GM19351 (cell line): ENCODE measurements around the gene CLEC18C.
"Not testable (repeated sequence)": the region's sequence is repeated elsewhere in the genome, so short reads cannot be mapped to it uniquely, and the experiment has no call there.

Experiments
- ATAC-seq: cut with Tn5 transposase; IDR thresholded peaks from one replicate; pipeline ENCODE4 v1.9.1; 2021; ENCODE audit warnings: mild to moderate bottlenecking, moderate library complexity; ENCODE audit not compliant: unreplicated experiment

Gene CLEC18C

DNA sequence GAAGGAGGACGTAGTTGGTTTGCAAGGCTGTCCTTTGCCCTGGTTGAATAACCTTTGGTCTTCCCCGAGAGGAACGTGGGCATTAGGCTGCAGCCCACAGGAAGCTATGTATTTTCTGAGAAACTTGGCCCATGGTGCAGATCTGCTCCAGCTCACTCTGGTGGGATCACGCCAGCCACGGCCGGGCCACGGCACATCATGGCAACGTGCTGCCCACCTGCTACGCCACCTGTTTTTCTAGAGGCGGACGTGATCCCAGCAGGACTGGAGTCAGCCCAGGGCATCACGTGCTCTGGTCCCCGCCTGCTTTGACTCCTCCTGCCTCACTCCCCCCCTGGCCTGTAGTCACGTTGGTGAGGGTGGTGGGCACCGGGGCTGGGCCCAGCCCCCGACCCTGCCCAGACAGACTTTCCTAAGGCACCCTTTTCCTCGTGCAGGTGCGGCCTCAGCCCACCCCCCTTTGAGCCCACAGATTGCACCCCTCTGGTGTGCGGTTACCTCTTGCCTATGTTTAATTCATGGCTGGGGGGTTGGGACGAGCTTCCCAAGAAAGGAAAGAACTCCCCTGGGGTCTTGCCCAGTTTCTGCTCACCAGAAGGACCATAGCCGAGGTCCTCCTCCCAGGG lies at the start of gene CLEC18C:
TSS of gene CLEC18C (plus strand) at position 576 of the 626 bp plus-strand sequence. CDS start 492 bp downstream, outside the sequence.
- not testable (repeated sequence) for ATAC-seq

DNA sequence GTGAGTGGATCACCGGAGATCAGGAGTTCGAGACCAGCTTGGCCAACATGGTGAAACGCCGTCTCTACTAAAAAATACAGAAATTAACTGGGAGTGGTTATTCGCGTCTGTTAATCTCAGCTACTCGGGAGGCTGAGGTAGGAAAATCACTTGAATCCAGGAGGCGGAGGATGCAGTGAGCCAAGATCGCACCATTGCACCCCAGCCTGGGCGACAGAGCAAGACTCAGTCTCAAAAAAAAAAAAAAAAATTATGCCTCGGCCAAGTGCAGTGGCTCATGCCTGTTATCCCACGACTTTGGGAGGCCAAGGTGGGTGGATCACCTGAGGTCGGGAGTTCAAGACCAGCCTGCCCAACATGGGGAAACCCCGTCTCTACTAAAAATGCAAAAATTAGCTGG lies 49.8 kb upstream of the CLEC18C start:
- not testable (repeated sequence) for ATAC-seq

DNA sequence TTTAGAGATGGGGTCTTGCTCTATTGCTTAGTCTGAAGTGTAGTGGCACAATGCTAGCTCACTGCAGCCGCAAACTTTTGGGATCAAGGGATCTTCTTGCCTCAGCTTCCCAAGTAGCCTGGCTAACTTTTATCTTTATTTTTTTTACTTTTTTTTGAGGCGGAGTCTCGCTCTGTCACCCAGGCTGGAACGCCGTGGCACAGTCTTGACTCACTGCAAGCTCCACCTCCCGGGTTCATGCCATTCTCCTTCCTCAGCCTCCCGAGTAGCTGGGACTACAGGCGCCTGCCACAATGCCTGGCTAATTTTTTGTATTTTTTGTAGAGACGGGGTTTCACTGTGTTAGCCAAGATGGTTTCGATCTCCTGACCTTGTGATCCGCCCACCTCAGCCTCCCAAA lies 47.4 kb upstream of the CLEC18C start:
- ATAC-seq: not testable (repeated sequence)

DNA sequence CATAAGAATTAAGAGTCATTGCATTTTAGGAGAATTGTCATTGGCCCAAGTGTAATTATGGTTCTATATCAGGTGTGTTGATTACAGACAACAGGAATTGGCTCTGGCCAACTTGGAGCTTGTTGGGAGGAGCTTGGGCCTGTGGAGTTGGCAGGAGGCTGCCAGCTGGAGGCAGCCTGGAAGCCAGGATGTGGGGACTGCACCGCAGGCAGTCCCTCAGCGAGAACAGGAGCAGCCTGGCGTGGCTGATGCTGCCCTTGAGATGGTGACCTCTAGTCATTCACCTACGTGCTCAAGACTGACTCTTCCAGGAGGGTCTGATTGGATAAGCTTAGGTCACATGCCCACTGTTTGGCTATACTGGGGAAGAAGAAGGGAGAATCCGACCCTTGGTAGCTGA lies 45.9 kb upstream of the CLEC18C start:
- ATAC-seq: not testable (repeated sequence)

DNA sequence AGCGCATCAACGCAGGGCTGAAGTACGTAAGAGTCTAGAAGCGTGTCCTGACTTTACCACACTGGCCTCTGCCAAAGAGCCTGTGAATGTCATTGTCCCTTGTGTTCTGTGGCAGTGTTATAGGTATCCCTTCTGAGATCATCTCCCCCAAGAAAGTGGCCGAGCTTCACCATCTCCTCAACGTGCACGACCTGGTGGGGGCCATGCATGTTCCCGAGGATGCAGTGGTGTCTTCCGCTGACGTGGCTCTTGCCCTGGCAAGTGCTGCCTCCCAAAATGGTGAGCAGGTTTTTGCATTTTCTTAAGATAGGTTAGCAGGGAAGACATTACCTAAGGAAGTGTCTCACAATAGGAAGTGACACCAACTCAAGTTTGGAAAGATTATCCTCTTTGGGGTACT lies 44.7 kb upstream of the CLEC18C start:
- not testable (repeated sequence) for ATAC-seq

DNA sequence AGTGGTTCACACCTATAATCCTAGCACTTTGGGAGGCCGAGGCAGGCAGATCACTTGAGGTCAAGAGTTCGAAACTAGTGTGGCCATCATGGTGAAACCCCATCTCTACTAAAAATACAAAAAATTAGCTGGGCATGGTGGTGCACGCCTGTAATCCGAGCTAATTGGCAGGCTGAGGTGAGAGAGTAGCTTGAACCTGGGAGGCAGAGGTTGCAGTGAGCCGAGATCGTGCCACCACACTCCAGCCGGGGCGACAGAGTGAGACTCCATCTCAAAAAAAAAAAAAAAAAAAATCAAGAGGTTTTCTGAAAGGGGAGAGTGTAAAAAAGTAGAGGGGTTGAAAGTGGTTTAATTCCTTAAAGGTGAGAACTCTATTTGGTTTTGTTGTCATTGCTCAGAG lies 37.8 kb upstream of the CLEC18C start:
- not testable (repeated sequence) for ATAC-seq

DNA sequence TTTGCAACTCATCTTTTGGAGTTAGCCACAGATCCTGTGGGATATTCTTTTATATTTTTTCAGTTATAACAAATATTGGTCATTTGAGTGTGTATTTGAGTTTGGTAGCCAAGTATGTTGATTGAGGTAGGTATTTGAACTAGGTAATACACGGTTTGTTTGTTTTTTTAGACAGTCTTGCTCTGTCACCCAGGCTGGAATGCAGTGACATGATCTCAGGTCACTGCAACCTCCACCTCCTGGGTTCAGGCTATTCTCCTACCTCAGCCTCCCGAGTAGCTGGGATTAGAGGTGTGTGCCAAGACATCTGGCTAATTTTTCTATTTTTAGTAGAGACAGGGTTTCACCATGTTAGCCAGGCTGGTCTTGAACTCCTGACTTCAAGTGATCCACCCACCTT lies 37.0 kb upstream of the CLEC18C start:
- not testable (repeated sequence) for ATAC-seq

DNA sequence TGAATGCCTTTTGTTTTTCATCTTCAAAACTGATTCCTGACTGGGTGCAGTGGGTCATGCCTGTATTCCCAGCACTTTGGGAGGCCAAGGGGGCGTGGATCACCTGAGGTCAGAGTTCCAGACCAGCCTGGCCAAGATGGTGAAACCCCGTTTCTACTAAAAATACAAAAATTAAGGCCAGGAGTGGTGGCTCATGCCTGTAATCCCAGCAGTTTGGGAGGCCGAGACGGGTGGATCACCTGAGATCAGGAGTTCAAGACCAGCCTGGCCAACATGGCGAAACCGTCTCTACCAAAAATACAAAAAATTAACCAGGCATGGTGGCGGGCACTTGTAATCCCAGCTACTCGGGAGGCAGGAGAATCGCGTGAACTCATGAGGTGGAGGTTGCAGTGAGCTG lies 30.8 kb upstream of the CLEC18C start:
- ATAC-seq: not testable (repeated sequence)

DNA sequence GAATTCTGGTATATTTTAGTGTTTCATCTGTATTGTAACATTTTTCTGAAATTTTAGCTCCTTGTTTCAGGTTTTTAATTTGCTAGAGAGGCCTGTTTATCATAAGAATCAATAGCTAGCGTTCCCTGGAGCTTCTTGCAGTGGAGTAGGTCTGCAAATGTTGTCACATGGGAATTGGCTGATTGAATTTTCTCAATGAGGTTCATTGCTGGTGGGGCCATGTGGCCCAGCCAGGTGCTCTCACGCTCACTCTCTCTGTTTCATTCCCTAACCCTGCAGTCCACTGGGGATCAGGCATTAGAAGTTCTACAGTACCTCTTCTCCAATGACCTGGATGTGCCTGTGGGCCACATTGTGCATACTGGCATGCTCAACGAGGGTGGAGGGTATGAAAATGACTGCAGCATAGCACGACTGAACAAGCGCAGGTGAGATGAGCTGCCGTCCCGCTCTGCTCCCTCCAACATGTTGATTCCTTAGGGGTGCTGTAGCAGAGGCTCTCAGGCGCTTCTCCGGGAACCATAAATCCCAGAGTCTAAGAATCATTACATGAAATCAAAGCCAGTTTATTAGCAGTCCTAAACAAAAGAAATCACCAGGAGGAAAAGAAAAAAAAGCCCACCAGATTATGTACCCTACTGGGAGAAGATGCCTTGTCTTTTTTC lies 30.2 kb upstream of the CLEC18C start:
- not testable (repeated sequence) for ATAC-seq

DNA sequence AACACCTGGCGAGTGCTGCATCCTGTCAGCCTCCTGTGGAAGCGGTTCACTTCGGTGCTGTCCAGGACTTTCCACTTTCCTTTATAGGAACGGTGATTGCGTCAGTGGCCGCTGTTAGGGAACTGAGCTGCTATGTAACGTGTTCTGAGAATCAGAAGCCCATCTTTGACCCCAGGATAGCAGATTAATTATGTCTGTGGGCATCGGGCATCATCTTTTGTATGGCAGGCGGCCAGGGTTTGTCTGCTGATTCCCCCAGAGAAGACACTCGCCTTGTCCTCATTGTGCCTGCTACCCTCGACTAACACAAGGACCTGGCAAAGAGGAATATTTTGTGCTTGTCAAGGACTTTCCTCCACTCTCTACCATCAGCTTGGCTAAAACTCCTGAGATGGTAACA lies 25.7 kb upstream of the CLEC18C start:
- not testable (repeated sequence) for ATAC-seq

DNA sequence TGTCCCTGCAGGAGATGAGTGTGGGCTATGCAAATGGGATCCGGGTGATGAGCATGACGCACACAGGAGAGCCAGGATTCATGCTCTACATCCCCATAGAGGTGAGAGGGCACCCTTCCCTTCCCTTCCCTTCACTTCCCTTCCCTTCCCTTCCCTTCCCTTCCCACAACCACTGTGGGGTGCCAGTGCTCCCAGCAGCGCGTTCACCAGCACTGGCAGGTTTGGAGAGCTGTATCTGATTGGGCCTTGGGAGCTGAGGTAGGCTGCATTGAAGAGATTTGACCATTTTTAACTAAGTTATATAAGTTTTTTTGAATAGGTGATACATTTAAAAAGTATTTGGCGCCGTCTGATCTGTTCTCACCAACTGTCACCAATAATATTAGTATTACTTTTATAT lies 25.1 kb upstream of the CLEC18C start:
- ATAC-seq: not testable (repeated sequence)

DNA sequence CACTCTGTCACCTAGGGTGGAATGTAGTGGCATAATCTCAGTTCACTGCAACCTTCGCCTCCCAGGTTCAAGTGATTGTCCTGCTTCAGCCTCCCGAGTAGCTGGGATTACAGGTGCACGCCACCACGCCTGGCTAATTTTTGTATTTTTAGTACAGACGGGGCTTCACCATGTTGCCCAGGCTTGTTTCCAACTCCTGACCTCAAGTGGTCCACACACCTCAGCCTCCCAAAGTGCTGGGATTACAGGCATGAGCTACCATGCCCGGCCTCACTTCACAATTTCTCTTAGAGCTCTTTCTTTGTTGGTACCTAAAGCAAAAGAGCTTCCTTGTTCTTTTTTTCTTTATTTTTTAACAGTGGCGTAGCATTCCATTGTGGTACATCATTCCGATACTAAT lies 24.3 kb upstream of the CLEC18C start:
- not testable (repeated sequence) for ATAC-seq

DNA sequence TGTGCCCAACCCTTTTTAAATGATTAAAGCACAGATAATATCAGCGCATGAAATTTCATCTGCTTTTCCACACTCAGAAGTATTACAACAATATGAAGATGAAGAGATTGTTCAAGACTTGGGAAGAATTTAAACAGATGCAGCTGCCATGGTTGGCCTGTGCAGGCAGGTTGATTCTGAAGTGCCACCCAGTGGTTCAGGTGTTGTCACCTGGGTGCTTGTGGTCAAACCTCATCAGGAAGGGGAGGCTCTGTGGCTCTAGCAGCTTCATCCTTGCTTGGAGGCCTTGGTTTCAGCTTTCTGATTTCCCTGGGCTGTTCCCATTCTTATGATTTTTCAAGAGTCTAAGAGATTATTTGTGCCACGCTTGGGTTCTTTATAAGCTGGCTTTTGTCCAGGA lies 22.2 kb upstream of the CLEC18C start:
- no peak for ATAC-seq

DNA sequence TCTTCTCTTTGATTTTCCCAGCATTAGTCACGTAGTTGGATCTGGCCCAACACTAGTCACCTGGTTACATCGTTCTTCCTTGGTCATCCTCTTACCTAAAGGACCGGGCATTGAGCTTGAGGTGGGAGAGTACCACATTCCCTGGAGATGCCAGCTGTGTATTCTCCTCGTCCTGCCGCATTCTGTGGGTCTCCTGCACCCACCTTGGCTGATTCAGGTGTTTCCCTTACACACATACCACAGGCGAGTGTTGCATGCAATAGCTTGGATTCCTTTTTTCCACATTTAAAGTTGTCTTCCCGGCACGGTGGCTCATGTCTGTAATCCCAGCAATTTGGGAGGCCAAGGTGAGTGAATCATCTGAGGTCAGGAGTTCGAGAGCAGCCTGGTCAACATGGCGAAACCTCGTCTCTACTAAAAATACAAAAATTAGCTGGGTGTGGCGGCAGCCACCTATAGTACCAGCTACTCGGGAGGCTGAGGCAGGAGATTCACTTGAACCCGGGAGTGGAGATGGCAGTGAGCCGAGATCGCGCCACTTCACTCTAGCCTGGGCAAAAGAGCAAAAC lies 21.6 kb upstream of the CLEC18C start:
- no peak for ATAC-seq

DNA sequence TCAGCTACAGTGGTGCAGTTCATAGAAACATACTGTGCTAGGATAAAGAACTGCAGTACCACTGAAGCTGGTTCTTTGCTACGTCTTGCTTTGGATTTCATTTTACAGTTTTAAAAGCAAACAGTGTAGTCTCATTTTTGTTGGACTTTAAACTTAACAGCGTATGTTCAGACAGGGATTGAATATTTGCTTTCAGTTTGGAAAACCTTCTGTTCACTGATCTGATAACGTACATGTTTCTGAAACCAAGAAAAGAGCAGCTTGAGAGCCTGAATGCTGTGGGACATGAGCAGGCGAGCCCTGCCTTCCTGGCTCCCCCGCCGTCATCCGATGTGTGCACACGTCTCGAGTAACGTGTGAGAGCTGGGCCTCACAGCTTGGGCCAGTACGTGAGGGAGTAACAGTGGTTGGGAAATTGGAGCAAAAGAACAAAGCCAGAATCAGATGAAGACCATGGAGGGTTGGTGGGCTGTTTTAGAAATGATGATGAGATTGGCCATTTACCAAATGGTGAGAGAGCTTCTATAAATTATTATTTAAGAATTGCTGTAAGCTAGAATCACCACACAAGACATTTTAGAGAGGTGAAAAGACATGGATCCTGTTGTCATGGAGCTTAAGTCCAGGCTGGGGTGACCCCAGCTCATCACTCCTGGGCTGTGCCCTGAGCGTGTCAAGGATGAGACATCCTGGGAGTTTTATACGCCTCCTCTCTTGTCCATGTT lies 20.8 kb upstream of the CLEC18C start:
- ATAC-seq: no peak

DNA sequence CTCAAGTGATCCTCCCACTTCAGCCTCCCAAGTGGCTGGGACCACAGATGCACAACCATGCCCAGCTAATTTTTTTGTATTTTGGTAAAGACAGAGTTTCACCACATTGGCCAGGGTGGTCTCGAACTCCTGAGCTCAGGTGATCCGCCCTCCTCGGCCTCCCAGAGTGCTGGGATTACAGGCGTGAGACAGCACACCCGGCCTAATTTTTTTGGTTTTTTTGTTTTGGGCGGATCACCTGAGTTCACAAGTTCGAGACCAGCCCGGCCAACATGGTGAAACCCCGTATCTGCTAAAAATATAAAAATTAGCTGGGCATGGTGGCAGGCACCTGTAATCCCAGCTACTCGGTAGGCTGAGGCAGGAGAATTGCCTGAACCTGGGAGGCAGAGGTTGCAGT lies 18.9 kb upstream of the CLEC18C start:
- ATAC-seq: not testable (repeated sequence)

DNA sequence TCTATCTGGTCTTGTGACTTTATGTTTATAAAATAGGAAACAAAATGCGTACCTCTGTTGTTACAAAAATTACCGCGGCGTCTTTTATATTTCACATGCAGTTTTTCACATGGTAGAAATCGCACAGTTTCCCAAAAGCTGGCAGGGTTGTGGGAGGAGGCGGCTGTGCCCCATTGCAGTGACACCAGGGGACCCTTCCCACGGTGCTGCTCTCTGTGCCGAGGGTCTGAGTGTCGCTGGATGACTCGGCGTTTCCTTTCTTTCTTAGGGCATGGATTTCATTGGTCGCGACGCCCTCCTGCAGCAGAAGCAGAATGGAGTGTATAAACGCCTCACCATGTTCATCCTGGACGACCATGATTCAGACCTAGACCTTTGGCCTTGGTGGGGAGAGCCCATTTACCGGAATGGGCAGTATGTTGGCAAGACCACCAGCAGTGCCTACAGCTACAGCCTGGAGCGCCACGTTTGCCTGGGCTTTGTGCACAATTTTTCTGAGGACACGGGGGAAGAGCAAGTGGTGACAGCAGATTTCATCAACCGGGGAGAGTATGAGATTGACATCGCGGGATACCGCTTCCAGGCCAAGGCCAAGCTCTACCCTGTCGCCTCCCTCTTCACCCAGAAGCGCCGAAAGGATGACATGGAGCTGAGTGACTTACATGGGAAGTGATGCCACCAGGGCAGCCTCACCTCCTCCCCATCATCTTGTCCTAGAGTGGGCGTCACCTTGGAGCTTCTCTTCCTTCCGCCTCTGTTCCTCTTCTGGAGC lies 17.2 kb upstream of the CLEC18C start:
- ATAC-seq: no peak

DNA sequence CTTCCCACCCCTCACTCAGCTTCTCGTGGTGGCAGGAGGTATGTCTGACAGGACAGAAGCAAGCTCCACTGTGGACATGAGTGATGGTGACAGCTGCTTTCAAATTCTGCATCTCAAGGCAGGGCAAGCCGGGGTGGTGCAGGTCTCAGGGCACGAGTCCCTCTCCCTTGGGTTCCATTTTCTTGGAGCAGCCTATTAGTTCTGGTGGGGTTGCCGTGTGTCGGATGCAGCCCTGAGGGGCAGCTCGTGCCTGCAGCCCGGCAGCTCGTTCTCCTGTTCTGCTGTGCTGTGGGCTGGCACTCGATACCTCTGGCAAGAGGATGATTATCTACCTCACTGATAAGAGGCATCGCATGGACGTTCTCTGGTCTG lies 16.5 kb upstream of the CLEC18C start:
- no peak for ATAC-seq

DNA sequence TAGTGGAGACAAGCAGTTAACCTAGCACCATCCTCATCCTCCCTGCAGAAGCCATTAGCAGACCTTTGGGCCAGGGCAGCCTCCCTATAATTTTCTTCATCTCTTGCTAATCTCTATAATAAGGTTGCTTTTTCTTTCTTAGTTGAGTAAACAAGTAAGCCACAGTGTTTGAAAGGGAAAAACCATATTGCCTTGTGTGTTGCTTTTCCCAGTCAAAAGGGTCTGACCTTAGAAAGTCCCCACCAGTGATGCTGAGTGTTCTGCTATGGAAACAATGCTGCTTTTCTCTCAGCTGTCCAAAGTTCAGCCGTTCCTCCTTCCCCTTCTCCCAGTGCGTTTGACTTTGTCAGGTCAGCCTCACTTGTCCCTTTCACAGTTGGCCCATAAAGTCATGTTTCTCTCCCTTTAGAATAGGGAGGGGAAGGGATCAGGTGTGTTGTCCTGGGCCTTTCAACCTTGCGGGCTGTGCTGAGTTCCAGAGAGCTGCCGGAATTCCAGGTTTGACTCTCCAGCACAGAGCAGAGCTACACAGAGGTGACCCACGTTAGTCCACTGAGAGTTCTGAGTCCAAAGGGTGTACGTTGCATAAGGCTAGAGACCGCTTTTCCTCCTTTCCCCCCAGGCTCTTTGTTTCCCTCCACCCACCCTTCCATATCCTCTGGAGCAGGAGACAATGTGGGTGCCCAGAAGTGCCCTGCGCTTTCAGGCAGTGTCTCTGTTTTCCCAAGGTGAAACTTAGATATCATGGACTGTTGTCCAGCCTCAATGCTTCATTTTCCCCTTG lies 15.9 kb upstream of the CLEC18C start:
- ATAC-seq: no peak

DNA sequence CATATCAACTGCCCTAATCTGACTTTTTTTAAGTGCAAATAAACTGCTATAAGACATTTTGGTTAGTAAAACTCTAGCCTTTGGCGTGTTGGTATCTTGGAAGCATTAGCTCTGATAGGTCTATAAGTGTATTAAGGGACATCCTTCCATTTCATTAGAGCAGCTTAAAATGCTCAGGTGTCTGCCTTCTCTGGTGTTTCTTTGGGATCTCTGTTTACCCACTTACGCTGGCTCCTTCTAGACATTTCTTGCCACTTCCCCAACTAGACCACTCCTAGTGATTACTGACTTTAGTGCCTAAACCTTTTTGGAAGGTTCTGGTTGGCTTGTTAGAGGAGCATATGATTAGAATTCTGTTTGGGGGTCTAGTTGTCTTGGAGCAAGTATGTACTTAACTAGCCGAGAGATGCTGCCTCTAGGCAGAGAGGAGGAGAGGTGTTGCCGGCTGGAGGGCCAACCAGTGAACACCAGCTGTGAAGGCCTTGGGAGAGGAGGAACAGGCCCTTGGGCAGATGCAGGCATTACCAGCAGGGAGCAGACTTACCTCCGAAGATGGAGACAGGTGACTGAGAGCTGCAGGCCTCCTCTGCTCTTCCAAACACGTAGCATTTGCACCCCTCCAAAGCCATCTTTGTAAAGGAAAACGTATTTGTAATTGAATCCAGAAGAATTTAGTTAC lies 15.2 kb upstream of the CLEC18C start:
- no peak for ATAC-seq
